Stimulated activated CD8-positive, alpha-beta memory T cell treated with anti-CD3 and anti-CD28 coated beads, Interleukin-12 subunit alpha, Interleukin-12 subunit beta, amount 100 ng/mL, for 24 hours (primary cell): ENCODE measurements around the gene RBPJ.

Experiments
- DNase-seq: peaks from one replicate; pipeline ENCODE4 v3.0.0-alpha.2; 2020; ENCODE audit errors: extremely low read depth

RBPJ gene

DNA sequence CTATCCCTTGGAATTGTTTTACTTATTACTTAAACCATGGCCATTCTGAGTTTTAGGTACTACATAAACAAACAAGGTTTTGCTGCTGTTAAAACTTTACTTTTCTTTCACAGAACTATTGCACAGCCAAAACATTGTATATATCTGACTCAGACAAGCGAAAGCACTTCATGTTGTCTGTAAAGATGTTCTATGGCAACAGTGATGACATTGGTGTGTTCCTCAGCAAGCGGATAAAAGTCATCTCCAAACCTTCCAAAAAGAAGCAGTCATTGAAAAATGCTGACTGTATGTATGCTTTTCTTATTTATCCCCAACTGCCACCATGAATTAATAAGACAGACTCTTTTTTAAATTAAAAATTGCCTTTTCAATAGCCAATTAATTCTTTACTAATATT is 99.6 kb downstream of the RBPJ start:
- no peak for DNase-seq

GRCh38 chr4:26420913-26421312 is 100.1 kb downstream of the RBPJ start:
- DNase-seq: no peak

DNA sequence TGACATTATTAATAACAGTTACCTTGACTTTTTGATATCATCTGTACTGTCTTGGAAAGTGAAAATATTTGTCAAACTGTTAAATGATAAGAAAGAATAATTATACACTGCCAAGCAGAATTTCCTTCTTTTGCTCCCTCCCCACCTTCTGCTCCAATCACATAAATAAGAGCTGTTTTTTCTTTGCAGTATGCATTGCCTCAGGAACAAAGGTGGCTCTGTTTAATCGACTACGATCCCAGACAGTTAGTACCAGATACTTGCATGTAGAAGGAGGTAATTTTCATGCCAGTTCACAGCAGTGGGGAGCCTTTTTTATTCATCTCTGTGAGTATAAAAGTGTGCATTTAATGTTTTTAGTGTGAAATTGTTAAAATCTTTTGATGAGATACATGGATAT is 103.3 kb downstream of the RBPJ start:
- no peak for DNase-seq

DNA sequence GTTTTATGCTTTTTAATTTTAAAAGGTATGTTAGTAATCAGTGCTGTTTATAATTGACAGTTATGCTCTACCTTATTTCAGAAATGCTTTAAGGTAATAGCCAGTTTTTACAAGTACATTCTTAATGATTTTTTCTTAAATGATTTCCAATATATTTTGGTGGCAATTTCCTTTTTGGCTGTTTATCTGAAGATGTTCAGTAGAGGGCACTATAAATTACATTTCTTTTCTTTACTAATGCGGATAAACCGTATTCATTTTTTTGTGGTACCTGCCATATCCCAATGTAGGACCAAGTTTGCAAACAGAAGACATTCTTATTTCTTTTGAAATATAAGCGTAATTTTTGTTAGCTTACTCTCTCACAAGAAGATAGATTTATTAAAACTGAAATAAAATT is 104.0 kb downstream of the RBPJ start:
- no peak for DNase-seq

- DNase-seq: no peak
Measured at GRCh38 chr4:26425953-26426352, 105.1 kb downstream of the RBPJ start.

GRCh38 chr4:26426892-26427291 is 106.1 kb downstream of the RBPJ start:
- DNase-seq: no peak

DNA sequence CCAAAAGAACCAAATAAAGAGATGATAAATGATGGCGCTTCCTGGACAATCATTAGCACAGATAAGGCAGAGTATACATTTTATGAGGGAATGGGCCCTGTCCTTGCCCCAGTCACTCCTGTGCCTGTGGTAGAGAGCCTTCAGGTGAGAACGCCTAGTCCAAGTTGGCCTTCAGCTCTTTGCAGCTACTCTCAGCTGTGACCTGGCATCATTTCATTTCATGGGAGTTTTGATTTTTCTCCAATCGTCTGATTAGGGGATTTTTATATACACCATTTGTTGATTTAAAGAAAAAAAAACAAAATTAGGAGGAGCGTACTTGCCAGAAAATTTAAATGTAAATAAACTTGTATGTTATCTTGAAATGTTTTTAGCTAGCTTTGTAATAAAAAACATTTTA is 109.1 kb downstream of the RBPJ start:
- DNase-seq: no peak

GRCh38 chr4:26431461-26432180 is 110.8 kb downstream of the RBPJ start:
- no peak for DNase-seq

DNA sequence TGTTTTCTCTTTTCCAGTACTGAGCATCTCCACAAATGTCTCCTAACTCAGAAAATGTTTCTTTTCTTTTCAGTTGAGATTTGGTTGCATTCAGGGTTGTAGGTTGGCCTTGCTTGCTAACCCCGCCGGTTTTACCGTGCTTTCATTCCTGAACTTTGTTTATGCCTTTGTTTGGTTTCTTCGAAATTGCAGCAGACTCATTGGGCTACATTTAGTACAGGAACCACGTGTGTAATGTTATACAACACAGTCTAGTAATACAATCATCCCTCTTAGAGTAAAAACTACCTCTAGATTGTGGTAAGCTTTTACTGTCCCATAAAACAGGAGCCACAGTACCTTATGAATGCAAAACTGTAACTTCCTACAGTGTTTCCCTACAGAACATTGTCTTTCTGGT is 111.6 kb downstream of the RBPJ start:
- DNase-seq: no peak

DNA sequence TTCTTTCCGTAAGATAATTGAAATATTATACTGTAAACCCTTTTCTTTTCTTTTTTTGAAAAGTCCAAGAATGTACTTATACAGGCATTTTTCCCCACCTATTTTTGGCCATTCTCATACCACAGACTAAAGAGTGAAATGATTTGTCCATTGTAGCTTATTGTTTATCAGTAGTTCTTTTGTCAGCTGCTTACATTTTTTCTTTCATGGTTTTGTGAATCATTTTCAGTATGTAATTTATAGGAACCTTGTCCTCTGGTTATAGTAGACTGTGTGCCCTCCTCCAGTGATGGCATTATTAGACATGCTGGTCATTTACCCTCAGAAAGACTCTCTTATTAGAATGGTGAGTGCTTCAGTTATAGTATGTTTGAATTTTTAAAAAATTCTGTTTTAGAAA is 112.7 kb downstream of the RBPJ start:
- DNase-seq: no peak

DNA sequence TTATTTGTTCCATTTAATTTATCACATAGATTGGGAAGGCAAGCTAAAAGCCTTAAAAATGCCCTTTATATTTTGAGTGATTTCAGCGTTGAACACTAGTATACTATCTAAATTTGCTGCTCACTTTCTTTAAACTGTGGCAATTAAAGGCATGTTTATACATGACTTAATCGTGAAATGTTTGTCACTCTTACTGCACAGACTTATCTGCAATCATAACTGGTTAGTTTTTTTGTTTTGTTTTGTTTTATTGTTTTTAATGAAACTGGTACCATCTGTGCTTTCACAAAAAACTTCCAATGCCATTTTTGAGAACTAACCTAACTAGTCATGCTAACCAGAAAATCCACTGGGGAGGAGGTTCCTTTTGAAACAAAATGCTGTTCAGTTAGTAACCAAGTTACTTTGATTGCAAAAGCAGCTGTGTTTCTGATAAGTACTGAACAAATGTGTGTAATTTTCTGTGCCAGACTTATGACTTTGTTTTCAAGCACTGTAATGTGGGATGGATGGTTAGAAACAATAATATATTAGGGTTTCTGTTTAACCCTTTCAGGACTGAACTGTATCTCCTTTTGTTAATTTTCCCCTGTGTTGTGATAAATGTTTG is 113.3 kb downstream of the RBPJ start:
- DNase-seq: no peak

DNA sequence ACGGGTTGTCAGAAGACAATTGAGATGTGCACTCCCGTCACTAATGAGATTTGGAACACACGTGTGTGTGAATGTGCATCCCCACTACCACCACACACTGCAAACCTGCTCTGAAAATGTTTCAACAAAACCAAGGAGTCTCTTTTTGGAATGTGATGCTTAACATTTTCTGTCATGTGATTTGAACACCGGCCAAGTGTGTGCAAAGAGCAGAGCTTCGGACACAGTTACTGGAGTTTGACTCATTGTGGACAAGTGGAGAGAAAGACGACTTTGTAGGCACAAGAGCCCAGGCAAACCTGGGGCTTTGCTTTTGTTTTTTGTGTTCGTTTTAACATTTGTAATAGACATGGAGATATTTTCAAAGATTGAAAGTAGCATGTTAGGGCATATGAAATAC is 120.3 kb downstream of the RBPJ start:
- no peak for DNase-seq

- no peak for DNase-seq
Measured at GRCh38 chr4:26441771-26442170, 121.0 kb downstream of the RBPJ start.

DNA sequence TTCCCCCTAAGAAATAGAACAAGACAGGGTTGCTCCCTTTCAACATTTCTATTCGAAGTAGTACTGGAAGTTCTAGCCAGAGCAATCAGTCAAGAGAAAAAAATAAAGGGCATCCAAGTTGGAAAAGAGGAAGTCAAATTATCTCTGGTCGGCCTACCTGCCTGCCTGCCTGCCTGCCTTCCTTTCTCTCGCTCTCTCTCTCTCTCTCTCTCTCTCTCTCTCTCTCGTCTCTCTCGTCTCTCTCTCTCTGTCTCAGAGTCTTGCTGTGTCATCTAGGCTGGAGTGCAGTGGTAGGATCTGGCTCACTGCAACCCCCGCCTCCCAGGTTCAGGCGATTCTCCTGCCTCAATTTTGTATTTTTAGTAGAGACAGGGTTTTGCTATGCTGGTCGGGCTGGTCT is 126.6 kb downstream of the RBPJ start:
- no peak for DNase-seq

GRCh38 chr4:26450418-26450817 is 129.6 kb downstream of the RBPJ start:
- DNase-seq: no peak

- no peak for DNase-seq
Measured at GRCh38 chr4:26451597-26451996, 130.8 kb downstream of the RBPJ start.

GRCh38 chr4:26452565-26453531 is 132.0 kb downstream of the RBPJ start:
- DNase-seq: no peak

- DNase-seq: no peak
Measured at GRCh38 chr4:26454961-26455360, 134.1 kb downstream of the RBPJ start.

DNA sequence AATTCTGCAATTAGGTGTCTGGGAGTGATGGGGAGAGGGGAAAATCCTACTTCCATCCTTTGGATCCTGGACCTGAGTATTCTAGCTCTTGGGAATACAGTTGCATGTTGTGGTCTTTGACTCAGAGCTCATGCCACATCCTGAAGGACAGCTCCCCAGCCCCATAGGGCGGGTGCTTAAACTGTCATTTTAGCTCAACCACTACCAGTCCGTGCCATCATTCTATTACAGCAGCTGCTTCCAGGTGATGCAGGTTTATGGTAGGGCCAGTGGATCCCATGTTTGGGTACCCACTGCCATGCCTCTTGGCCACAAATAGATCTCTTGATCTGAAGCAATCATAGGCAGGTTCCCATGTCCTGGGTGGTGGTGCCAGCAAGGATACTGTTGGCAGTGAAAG is 134.8 kb downstream of the RBPJ start:
- DNase-seq: no peak

GRCh38 chr4:26457412-26457811 is 136.6 kb downstream of the RBPJ start:
- no peak for DNase-seq

DNA sequence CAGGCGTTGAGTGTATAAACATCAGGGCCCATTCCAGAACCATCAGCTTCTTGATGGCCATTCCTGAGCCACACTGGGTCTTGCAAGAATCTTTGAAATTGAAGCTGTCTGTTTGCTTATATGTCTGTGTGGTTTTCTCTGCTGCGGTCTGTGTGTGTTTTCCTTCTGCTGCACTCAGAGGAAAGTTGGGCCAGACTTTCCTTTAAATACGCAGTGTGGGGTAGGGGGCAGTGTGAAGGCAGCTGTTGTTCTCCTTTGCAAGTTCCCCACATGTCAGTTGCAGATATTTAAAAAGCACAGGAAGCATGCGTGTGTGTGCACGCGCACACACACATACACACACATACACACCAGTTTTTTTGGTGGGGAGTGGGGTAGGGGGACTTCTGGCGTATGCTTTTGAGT is 137.3 kb downstream of the RBPJ start:
- no peak for DNase-seq

- no peak for DNase-seq
Measured at GRCh38 chr4:26459054-26459755, 138.4 kb downstream of the RBPJ start.
